B cell (primary cell): Measurements from ENCODE around the gene HOXC9. TPM values are rescaled to one million over a fixed set of nuclear protein-coding genes. Genes with fewer than 3 reads are reported as not detected.

Source experiments
- ATAC-seq: fragments of 200-7000 bp; cut with Tn5 transposase; one replicate; pipeline ENCODE4 v1.10.0; 2021; ENCODE audit warnings: low read depth, mild to moderate bottlenecking, moderate number of reproducible peaks, moderate library complexity
- CTCF ChIA-PET: fragments of 350-600 bp; sonication (Branson Sonifier 250); formaldehyde crosslinking; loops from one replicate; lab custom pipeline; 2021; ENCODE audit warnings: antibody characterized with exemption, inconsistent platforms; lab: Charles Lee
- POLR2A ChIA-PET: fragments of 350-600 bp; sonication (Branson Sonifier 250); formaldehyde crosslinking; loops from one replicate; lab custom pipeline; 2021; ENCODE audit warnings: antibody characterized with exemption; lab: Charles Lee
- DNase-seq: peaks from one replicate; pipeline ENCODE4 v3.0.0; 2013
- H2AFZ ChIP-seq: 2 replicates; pipeline ENCODE4 v1.6.1; 2012; ENCODE audit warnings: mild to moderate bottlenecking, low read depth, low read length; ENCODE audit not compliant: insufficient read depth, poor library complexity, severe bottlenecking
- H3K27ac ChIP-seq, 2 donors: 1 replicate in 1 of 2; 2 replicates in 1 of 2; pipeline ENCODE4 v1.5.1; 2012 to 2013; ENCODE audit warnings: low read length in 2 of 2, mild to moderate bottlenecking in 2 of 2, moderate library complexity in 1 of 2
- H3K27me3 ChIP-seq, 4 experiments: fragments of 200-600 bp in 1 of 4; sonication (generic) in 1 of 4; replicated peaks in 1 of 4; 1 replicate in 2 of 4; 2 replicates in 2 of 4; pipeline versions ENCODE4 v1.6.1 to v1.7.0; 2013 to 2016; ENCODE audit warnings: low read length in 3 of 4, mild to moderate bottlenecking in 2 of 4, mixed read lengths in 1 of 4, moderate library complexity in 1 of 4; ENCODE audit not compliant: insufficient read depth in 4 of 4, control insufficient read depth in 3 of 4; ENCODE audit errors: control extremely low read depth in 1 of 4
- H3K36me3 ChIP-seq, 2 experiments: replicated peaks in 1 of 2; 1 replicate in 1 of 2; 2 replicates in 1 of 2; pipeline versions ENCODE4 v1.6.1 to v1.7.1; 2013; ENCODE audit warnings: low read length in 1 of 2; ENCODE audit not compliant: insufficient read depth in 2 of 2, control insufficient read depth in 1 of 2; ENCODE audit errors: control extremely low read depth in 1 of 2, extremely low read depth in 1 of 2
- H3K4me1 ChIP-seq, 2 donors: fragments of 200-600 bp in 1 of 2; sonication (generic) in 1 of 2; 1 replicate in 1 of 2; 2 replicates in 1 of 2; pipeline versions ENCODE4 v1.5.1 to v1.6.1; 2013 to 2017; ENCODE audit warnings: low read length in 2 of 2; ENCODE audit not compliant: control insufficient read depth in 2 of 2, insufficient read depth in 2 of 2
- H3K4me2 ChIP-seq: replicated peaks from 2 replicates; pipeline ENCODE3; 2012; ENCODE audit warnings: mild to moderate bottlenecking, low read depth, low read length; ENCODE audit not compliant: poor library complexity, severe bottlenecking
- H3K4me3 ChIP-seq, 5 experiments: fragments of 200-600 bp in 1 of 5; sonication (generic) in 1 of 5; 1 replicate in 3 of 5; 2 replicates in 2 of 5; pipeline versions ENCODE4 v1.5.1 to v1.7.0; 2011 to 2016; ENCODE audit warnings: low read length in 4 of 5, mild to moderate bottlenecking in 4 of 5, low read depth in 2 of 5, control low read depth in 1 of 5, moderate library complexity in 1 of 5; ENCODE audit not compliant: insufficient read depth in 1 of 5; ENCODE audit errors: control extremely low read depth in 1 of 5, extremely low read depth in 1 of 5
- H3K79me2 ChIP-seq: fragments of 200-600 bp; sonication (generic); one replicate; pipeline ENCODE4 v1.6.0; 2016; ENCODE audit warnings: low read length; ENCODE audit not compliant: control insufficient read depth, insufficient read depth
- H3K9ac ChIP-seq: fragments of 200-600 bp; sonication (generic); 2 replicates; pipeline ENCODE4 v1.6.1; 2017; ENCODE audit warnings: mild to moderate bottlenecking, low read length, moderate library complexity
- H3K9me3 ChIP-seq, 3 donors: one replicate each; pipeline versions ENCODE4 v1.6.1 to v1.7.1; 2013; ENCODE audit warnings: low read length in 2 of 3; ENCODE audit not compliant: control insufficient read depth in 2 of 3, insufficient read depth in 1 of 3; ENCODE audit errors: control extremely low read depth in 1 of 3
- H4K20me1 ChIP-seq: 2 replicates; pipeline ENCODE4 v1.6.0; 2012; ENCODE audit warnings: mild to moderate bottlenecking, low read length; ENCODE audit not compliant: insufficient read depth, control insufficient read depth, poor library complexity, severe bottlenecking
- H3K27ac Mint-ChIP-seq: one replicate; pipeline ENCODE4 v1.8.0; 2021; ENCODE audit warnings: mixed read lengths
- H3K27me3 Mint-ChIP-seq: one replicate; pipeline ENCODE4 v1.8.0; 2021; ENCODE audit warnings: mixed read lengths
- H3K4me1 Mint-ChIP-seq: one replicate; pipeline ENCODE4 v1.8.0; 2021; ENCODE audit warnings: mixed read lengths
- H3K4me3 Mint-ChIP-seq: one replicate; pipeline ENCODE4 v1.8.0; 2021; ENCODE audit warnings: mixed read lengths
- H3K9me3 Mint-ChIP-seq: one replicate; pipeline ENCODE4 v1.8.0; 2022; ENCODE audit warnings: mixed read lengths; ENCODE audit not compliant: insufficient read depth
- CTCF ChIP-seq: fragments of 200-600 bp; IDR thresholded peaks from one replicate; pipeline ENCODE4 v1.8.0; 2022; ENCODE audit warnings: antibody characterized with exemption, mild to moderate bottlenecking
- EZH2 ChIP-seq: IDR thresholded peaks from 2 replicates; pipeline ENCODE4 v1.6.1; 2012; ENCODE audit warnings: borderline replicate concordance, low read depth, mild to moderate bottlenecking, moderate library complexity, low read length; ENCODE audit not compliant: insufficient read depth, poor library complexity, severe bottlenecking
- WGBS: methylation state at CpG from one replicate; pipeline ENCODE4 v1.1.5; 2013; ENCODE audit warnings: missing lambda C conversion rate; ENCODE audit not compliant: insufficient coverage; 5-methylcytosine and 5-hydroxymethylcytosine counted together
- intact Hi-C: fragments of 100-400 bp; cut with micrococcal nuclease; formaldehyde crosslinking; loops from one replicate; pipeline ENCODE4 v1.10.0; 2022
- polyA plus RNA-seq: library from polyadenylated mRNA; depleted of rRNA; stranded (reverse); fragments of >200 nt; gene quantifications from 2 replicates; pipeline ENCODE4 v1.2.3, GENCODE V29; 2012
- total RNA-seq, 2 donors: library from RNA; stranded (reverse); fragments of 120-200 nt in 1 of 2; gene quantifications; 1 replicate in 1 of 2; 2 replicates in 1 of 2; pipeline versions ENCODE4 v1.2.3 to v1.2.4, GENCODE V29; 2013 to 2022

Gene HOXC9
- total and polyA plus RNA-seq, 2 donors (not counting 1 experiment from before 2014, with no cell fraction given), result not detected

- ChIA-PET CTCF (interaction anchor here (1.0 to 2.8 kb wide), 7 partner anchors 14 to 211 kb away, joined by 3 to 11 read pairs (median 5); no protein-coding TSS in a partner anchor), POLR2A (no interaction called here)
- Histone ChIP-seq H3K9me3 (peaks cover 0 to 62% (median 0%) of the 10 kb centered on the region in 3 donors), H3K4me3 (no peak overlapping the region), H2AFZ (no peak overlapping the region), H3K79me2 (no peaks in the 10 kb centered on the region), H3K9ac (no peak overlapping the region), H3K27me3 (peaks cover 0 to 99% (median 91%) of the 10 kb centered on the region in 4 experiments), H3K4me1 (peaks cover 27 to 54% of the 10 kb centered on the region in 2 donors), H3K36me3 (no peaks in the 10 kb centered on the region), H4K20me1 (no peaks in the 10 kb centered on the region), H3K27ac (no peak overlapping the region), H3K4me2 (no peak overlapping the region)
- H3K27ac Mint-ChIP-seq, result no peak overlapping the region
- H3K9me3 Mint-ChIP-seq, result no peaks in the 10 kb centered on the region
- no peak overlapping the region for H3K4me3 Mint-ChIP-seq
- ATAC-seq (no peak), DNase-seq (no peak)
- H3K27me3 Mint-ChIP-seq, result peaks cover 92% of the 10 kb centered on the region
- peaks cover 35% of the 10 kb centered on the region for H3K4me1 Mint-ChIP-seq
- WGBS, result 13% methylated on average over 19 of the region's 27 CpGs
- intact Hi-C loops, result no loop called here
- TF ChIP-seq CTCF (no peak), EZH2 (no peak)
Measured at GRCh38 chr12:53990311-53991076, 9.5 kb upstream of the HOXC9 start.

- Histone ChIP-seq H2AFZ (no peak overlapping the region), H3K36me3 (no peaks in the 10 kb centered on the region), H3K9ac (no peak overlapping the region), H3K4me2 (no peak overlapping the region), H4K20me1 (no peaks in the 10 kb centered on the region), H3K27me3 (peaks cover 0 to 99% (median 90%) of the 10 kb centered on the region in 4 experiments), H3K27ac (no peak overlapping the region), H3K9me3 (peaks cover 0 to 58% (median 0%) of the 10 kb centered on the region in 3 donors), H3K4me3 (no peak overlapping the region), H3K4me1 (peaks cover 27 to 54% of the 10 kb centered on the region in 2 donors), H3K79me2 (no peaks in the 10 kb centered on the region)
- Mint-ChIP-seq H3K4me1 (peaks cover 39% of the 10 kb centered on the region), H3K9me3 (no peaks in the 10 kb centered on the region), H3K27ac (no peak overlapping the region), H3K27me3 (peaks cover 95% of the 10 kb centered on the region), H3K4me3 (no peak overlapping the region)
- intact Hi-C loops, result no loop called here
- ATAC-seq, result no peak
- 13% methylated on average over 8 of the region's 8 CpGs for WGBS
- CTCF ChIA-PET, result interaction anchor here (1.2 to 2.8 kb wide), 5 partner anchors 13 to 211 kb away, joined by 3 to 11 read pairs (median 5); no protein-coding TSS in a partner anchor
- DNase-seq, result no peak
- TF ChIP-seq CTCF (no peak), EZH2 (no peak)
- POLR2A ChIA-PET, result no interaction called here
Measured at GRCh38 chr12:53991077-53991460, 8.9 kb upstream of the HOXC9 start.
